GM23248 (cell line): ENCODE data around the gene TMCC2.

Source experiments
- EZH2 ChIP-seq: fragments of 200-600 bp; sonication (generic); IDR thresholded peaks from 2 replicates; pipeline ENCODE4 v1.6.1; 2018; ENCODE audit warnings: antibody characterized with exemption, mild to moderate bottlenecking; ENCODE audit not compliant: insufficient read depth, poor library complexity, severe bottlenecking
- EZH2phosphoT487 ChIP-seq: fragments of 200-600 bp; sonication (generic); IDR thresholded peaks from 2 replicates; pipeline ENCODE4 v1.6.1; 2018; ENCODE audit warnings: antibody characterized with exemption, moderate library complexity, mild to moderate bottlenecking, low read depth; ENCODE audit not compliant: insufficient read depth

DNA sequence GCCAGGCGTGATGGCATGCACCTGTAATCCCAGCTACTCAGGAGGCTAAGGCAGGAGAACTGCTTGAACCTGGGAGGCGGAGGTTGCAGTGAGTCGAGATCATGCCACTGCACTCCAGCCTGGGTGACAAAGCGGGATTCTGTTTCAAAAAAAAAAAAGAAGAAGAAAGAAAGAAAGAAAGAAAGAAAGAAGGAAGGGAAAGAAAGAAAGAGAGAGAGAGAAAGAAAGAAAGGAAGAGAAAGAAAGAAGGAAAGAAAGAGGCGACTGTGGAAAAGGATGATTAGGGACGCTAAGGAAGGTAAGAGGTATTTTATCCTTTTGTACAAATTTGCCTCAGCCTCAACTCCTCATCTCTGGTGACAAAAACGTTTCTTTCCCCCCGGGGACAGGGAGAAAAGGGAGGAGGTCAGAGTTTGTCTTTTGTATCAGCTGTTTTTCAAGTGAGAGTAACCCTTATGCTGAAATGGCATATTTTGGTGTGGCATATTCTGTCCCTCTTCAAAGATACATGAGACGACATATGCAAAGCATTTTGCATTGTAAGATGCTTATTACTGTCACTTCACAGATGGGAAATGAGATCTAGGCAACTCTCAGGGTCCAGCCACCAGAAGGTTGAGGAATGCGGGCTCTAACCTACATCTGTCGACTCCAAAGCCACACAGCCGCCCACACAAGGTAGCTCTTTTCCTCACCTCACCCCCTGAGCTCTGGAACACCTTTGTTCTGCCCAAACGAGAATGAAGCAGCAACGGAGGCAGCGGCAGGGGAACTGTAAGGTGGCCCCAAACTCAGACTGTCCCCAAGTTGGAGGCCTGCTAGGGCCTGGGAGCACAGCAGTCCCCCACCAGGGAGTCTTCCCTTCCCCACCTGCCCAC is 55.8 kb downstream of the TMCC2 start:
- no peak for TF ChIP-seq EZH2phosphoT487
- TF ChIP-seq EZH2 = no peak
